GM23338 (cell line): ENCODE measurements around the gene RNF166. TPM values are rescaled to one million over a fixed set of nuclear protein-coding genes. Genes with fewer than 3 reads are reported as not detected.

Source experiments
- ATAC-seq: fragments of 200-7000 bp; cut with Tn5 transposase; 3 replicates; pipeline ENCODE4 v1.9.1; 2020
- DNase-seq: peaks from one replicate; pipeline ENCODE4 v3.0.0-alpha.2; 2015; ENCODE audit warnings: low spot score
- H2AFZ ChIP-seq: fragments of 200-600 bp; sonication (generic); 2 replicates; pipeline ENCODE4 v1.8.0; 2016; ENCODE audit warnings: antibody characterized with exemption, mild to moderate bottlenecking, moderate library complexity
- H3F3A ChIP-seq: fragments of 200-600 bp; sonication (generic); replicated peaks from 2 replicates; pipeline ENCODE4 v1.8.0; 2017; ENCODE audit warnings: antibody characterized with exemption, mixed run types, low read depth
- H3K27ac ChIP-seq: fragments of 200-600 bp; sonication (generic); 2 replicates; pipeline ENCODE4 v1.6.1; 2016; ENCODE audit warnings: low read depth
- H3K27me3 ChIP-seq: fragments of 200-600 bp; sonication (generic); 2 replicates; pipeline ENCODE4 v1.8.0; 2016; ENCODE audit warnings: mild to moderate bottlenecking, mixed run types, moderate library complexity; ENCODE audit not compliant: insufficient read depth
- H3K36me3 ChIP-seq: fragments of 200-600 bp; sonication (generic); 2 replicates; pipeline ENCODE4 v1.8.0; 2016; ENCODE audit warnings: mild to moderate bottlenecking; ENCODE audit not compliant: insufficient read depth
- H3K4me1 ChIP-seq: fragments of 200-600 bp; sonication (generic); 2 replicates; pipeline ENCODE4 v1.8.0; 2016; ENCODE audit warnings: mild to moderate bottlenecking, moderate library complexity; ENCODE audit not compliant: insufficient read depth
- H3K4me2 ChIP-seq: fragments of 200-600 bp; sonication (generic); 2 replicates; pipeline ENCODE4 v1.7.1; 2017; ENCODE audit warnings: mixed run types
- H3K4me3 ChIP-seq: fragments of 200-600 bp; sonication (generic); 2 replicates; pipeline ENCODE4 v1.6.1; 2016; ENCODE audit warnings: mixed run types
- H3K79me2 ChIP-seq: fragments of 200-600 bp; sonication (generic); replicated peaks from 2 replicates; pipeline ENCODE4 v1.8.0; 2017; ENCODE audit warnings: mild to moderate bottlenecking; ENCODE audit not compliant: insufficient read depth
- H3K9me2 ChIP-seq: fragments of 200-600 bp; sonication (generic); 2 replicates; pipeline ENCODE4 v1.8.0; 2017; ENCODE audit not compliant: insufficient read depth
- H4K20me1 ChIP-seq: fragments of 200-600 bp; sonication (generic); replicated peaks from 2 replicates; pipeline ENCODE4 v1.8.0; 2017; ENCODE audit warnings: mild to moderate bottlenecking; ENCODE audit not compliant: insufficient read depth
- H3K27ac Mint-ChIP-seq: 2 replicates; pipeline ENCODE4 v1.8.0; 2020; ENCODE audit warnings: inconsistent platforms, mild to moderate bottlenecking, moderate library complexity, mixed read lengths
- H3K27me3 Mint-ChIP-seq: 3 replicates; pipeline ENCODE4 v1.8.0; 2022; ENCODE audit warnings: low read depth, mild to moderate bottlenecking, moderate library complexity, mixed read lengths, inconsistent platforms; ENCODE audit not compliant: insufficient read depth, poor library complexity
- H3K36me3 Mint-ChIP-seq: 3 replicates; pipeline ENCODE4 v1.8.0; 2021; ENCODE audit warnings: low read depth, mild to moderate bottlenecking, inconsistent platforms, moderate library complexity, mixed read lengths
- H3K4me1 Mint-ChIP-seq: 3 replicates; pipeline ENCODE4 v1.8.0; 2020; ENCODE audit warnings: mild to moderate bottlenecking, inconsistent platforms, mixed read lengths
- H3K4me3 Mint-ChIP-seq: 3 replicates; pipeline ENCODE4 v1.8.0; 2021; ENCODE audit warnings: moderate library complexity, mild to moderate bottlenecking, inconsistent platforms, mixed read lengths
- H3K9me3 Mint-ChIP-seq: 3 replicates; pipeline ENCODE4 v1.8.0; 2020; ENCODE audit warnings: moderate library complexity, mild to moderate bottlenecking, inconsistent platforms, mixed read lengths
- EZH2 ChIP-seq: fragments of 200-600 bp; sonication (generic); IDR thresholded peaks from one replicate; pipeline ENCODE4 v1.8.0; 2017; ENCODE audit warnings: antibody characterized with exemption, mild to moderate bottlenecking, low read depth; ENCODE audit not compliant: unreplicated experiment
- NANOG ChIP-seq: IDR thresholded peaks from 2 replicates; pipeline ENCODE4 v1.6.1; 2016; ENCODE audit warnings: antibody characterized with exemption, borderline replicate concordance
- POLR2AphosphoS5 ChIP-seq: IDR thresholded peaks from 2 replicates; pipeline ENCODE4 v1.6.1; 2016; ENCODE audit warnings: antibody characterized with exemption, low read depth
- polyA plus RNA-seq: library from polyadenylated mRNA; unstranded; fragments of >200 nt; fragmentation: Nextera tagmentation; extraction: Ambion mirVana; gene quantifications from 2 replicates; pipeline ENCODE4 v1.2.1, GENCODE V29; 2016
- total RNA-seq: library from RNA; depleted of rRNA; stranded (reverse); fragments of >200 nt; shearing (Covaris generic); gene quantifications from 2 replicates; pipeline ENCODE4 v1.2.3, GENCODE V29; 2014
- TF ChIP-seq, protein P1 (sequence below), 2 experiments: fragments of 200-600 bp in 1 of 2; sonication (generic) in 1 of 2; conservative IDR thresholded peaks; 2 replicates each; pipeline versions ENCODE4 v1.5.1 to v1.6.1; 2016 to 2017; ENCODE audit warnings: antibody characterized with exemption in 2 of 2, low read depth in 2 of 2, mild to moderate bottlenecking in 2 of 2, moderate library complexity in 1 of 2

Gene RNF166
- total and polyA plus RNA-seq, 2 experiments from 2014 or later, result 24.9 to 43.4 TPM

DNA sequence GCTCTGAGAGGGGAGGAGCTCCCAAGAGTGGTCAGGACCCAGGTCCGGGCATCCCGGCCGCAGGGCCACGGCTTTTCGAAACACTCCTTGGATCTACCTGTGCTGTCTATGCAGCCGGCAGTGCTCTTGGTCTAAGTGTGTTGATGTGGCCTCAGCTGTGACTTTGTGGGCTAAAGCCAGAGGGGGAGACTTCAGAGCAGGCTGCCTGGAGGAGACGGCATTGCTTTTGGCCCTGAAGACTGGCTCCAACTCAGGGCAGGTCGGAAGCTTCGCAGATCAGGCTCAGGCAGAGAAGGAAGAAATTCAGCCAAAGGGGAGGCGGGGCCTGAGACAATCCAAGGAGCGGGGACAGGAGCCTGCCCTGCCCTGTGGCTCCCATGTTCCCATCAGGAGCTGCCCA lies 47.4 kb upstream of the RNF166 start:
- H4K20me1 ChIP-seq, result no peaks in the 10 kb centered on the region
- no peak for TF ChIP-seq EZH2
- TF ChIP-seq, protein P1, sequence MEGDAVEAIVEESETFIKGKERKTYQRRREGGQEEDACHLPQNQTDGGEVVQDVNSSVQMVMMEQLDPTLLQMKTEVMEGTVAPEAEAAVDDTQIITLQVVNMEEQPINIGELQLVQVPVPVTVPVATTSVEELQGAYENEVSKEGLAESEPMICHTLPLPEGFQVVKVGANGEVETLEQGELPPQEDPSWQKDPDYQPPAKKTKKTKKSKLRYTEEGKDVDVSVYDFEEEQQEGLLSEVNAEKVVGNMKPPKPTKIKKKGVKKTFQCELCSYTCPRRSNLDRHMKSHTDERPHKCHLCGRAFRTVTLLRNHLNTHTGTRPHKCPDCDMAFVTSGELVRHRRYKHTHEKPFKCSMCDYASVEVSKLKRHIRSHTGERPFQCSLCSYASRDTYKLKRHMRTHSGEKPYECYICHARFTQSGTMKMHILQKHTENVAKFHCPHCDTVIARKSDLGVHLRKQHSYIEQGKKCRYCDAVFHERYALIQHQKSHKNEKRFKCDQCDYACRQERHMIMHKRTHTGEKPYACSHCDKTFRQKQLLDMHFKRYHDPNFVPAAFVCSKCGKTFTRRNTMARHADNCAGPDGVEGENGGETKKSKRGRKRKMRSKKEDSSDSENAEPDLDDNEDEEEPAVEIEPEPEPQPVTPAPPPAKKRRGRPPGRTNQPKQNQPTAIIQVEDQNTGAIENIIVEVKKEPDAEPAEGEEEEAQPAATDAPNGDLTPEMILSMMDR (conservative IDR thresholded peaks at IDR 0.05; ENCODE audit: low read depth in 2 of 2), result 0 out of 4 replicates have a peak, but pooled peaks of 1 of the 2 experiments have one; percentile 10

DNA sequence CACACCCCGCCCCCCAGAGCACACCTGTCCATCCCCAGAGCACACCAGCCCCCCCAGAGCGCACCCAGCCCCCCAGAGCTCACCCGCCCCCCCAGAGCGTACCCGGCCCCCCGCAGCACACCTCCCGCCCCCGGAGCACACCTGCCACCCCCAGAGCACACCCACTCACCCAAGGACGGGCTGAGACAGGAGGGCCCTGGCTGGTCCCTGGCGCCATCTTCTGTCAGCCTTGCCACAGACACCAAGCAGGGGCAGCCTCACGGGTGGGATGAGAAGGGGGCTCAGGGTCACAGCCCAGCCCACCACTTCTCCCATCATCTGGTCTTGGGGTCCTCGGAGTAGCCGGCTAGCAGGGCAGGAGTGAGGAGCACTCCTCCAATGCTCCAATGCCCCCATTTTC lies 47.0 kb upstream of the RNF166 start:
- DNase-seq (no peak), ATAC-seq (peak; percentile 5; the same call in 2 of the 3 replicates)
- Mint-ChIP-seq H3K9me3 (no peaks in the 10 kb centered on the region), H3K4me3 (no peak overlapping the region), H3K27me3 (peaks cover 14% of the 10 kb centered on the region), H3K27ac (no peak overlapping the region), H3K4me1 (peaks cover 16% of the 10 kb centered on the region), H3K36me3 (peaks cover 3% of the 10 kb centered on the region; the same call in 1 of the 3 replicates)
- H3K79me2 ChIP-seq, result no peaks in the 10 kb centered on the region
- no peak overlapping the region for H3K27ac ChIP-seq
- H3K4me1 ChIP-seq, result no peaks in the 10 kb centered on the region
- H3K9me2 ChIP-seq, result no peaks in the 10 kb centered on the region
- no peak overlapping the region for H2AFZ ChIP-seq
- no peaks in the 10 kb centered on the region for H3K27me3 ChIP-seq
- H3K4me3 ChIP-seq, result no peak overlapping the region
- H4K20me1 ChIP-seq, result no peaks in the 10 kb centered on the region
- no peaks in the 10 kb centered on the region for H3K36me3 ChIP-seq
- TF ChIP-seq, protein P1 (conservative IDR thresholded peaks at IDR 0.05; ENCODE audit: low read depth in 2 of 2), result peak in 1 of 2 experiments; percentile 64; a peak in 2 of 4 replicates
- TF ChIP-seq POLR2AphosphoS5 (no peak), NANOG (no peak)
- no peak overlapping the region for H3K4me2 ChIP-seq
- 0 out of 2 replicates have a peak, but pooled peaks cover 10% of the 10 kb centered on the region for H3F3A ChIP-seq

More for the DNA sequence above, 47.4 kb upstream of the RNF166 start:
- H3K4me2 ChIP-seq, result no peak overlapping the region
- H3K4me1 ChIP-seq, result no peaks in the 10 kb centered on the region
- 0 out of 2 replicates have a peak, but pooled peaks cover 10% of the 10 kb centered on the region for H3F3A ChIP-seq
- H2AFZ ChIP-seq, result no peak overlapping the region
- H3K27me3 Mint-ChIP-seq, result peaks cover 15% of the 10 kb centered on the region
- H3K4me3 ChIP-seq, result no peak overlapping the region
- ATAC-seq (peak; percentile 15), DNase-seq (no peak)
- H3K27ac ChIP-seq, result peak overlapping the region; percentile 66; the same call in 1 of the 2 replicates
- no peaks in the 10 kb centered on the region; the same call in 1 of the 2 replicates for H3K79me2 ChIP-seq
- 0 out of 2 replicates have a peak overlapping the region, but pooled peaks have one; percentile 71 for H3K27ac Mint-ChIP-seq
- H3K27me3 ChIP-seq, result no peaks in the 10 kb centered on the region
- no peak overlapping the region for H3K4me3 Mint-ChIP-seq
- H3K4me1 Mint-ChIP-seq, result peaks cover 17% of the 10 kb centered on the region
- no peaks in the 10 kb centered on the region for H3K9me2 ChIP-seq
- H3K36me3 Mint-ChIP-seq, result peaks cover 3% of the 10 kb centered on the region; the same call in 1 of the 3 replicates
- no peaks in the 10 kb centered on the region for H3K9me3 Mint-ChIP-seq
- H3K36me3 ChIP-seq, result no peaks in the 10 kb centered on the region
